HG03025 (cell line): ENCODE data around the gene MRPL55.
"Not testable (repeated sequence)": the region's sequence is repeated elsewhere in the genome, so short reads cannot be mapped to it uniquely, and the experiment has no call there.

ENCODE experiments used
- ATAC-seq: cut with Tn5 transposase; IDR thresholded peaks from one replicate; pipeline ENCODE4 v1.9.1; 2021; ENCODE audit warnings: mild to moderate bottlenecking, moderate library complexity; ENCODE audit not compliant: unreplicated experiment, low FRiP score

The MRPL55 gene

GRCh38 chr1:228125185-228125584, 16.1 kb upstream of the MRPL55 start:
- ATAC-seq, result no peak

- no peak for ATAC-seq
Observed at GRCh38 chr1:228123505-228123904, 14.4 kb upstream of the MRPL55 start.

GRCh38 chr1:228122921-228123441, 13.9 kb upstream of the MRPL55 start:
- ATAC-seq, result no peak

GRCh38 chr1:228120857-228121489, 11.9 kb upstream of the MRPL55 start:
- ATAC-seq, result no peak

GRCh38 chr1:228120351-228120750, 11.3 kb upstream of the MRPL55 start:
- no peak for ATAC-seq

GRCh38 chr1:228118040-228118439, 8.9 kb upstream of the MRPL55 start:
- ATAC-seq, result no peak

GRCh38 chr1:228117335-228117734, 8.2 kb upstream of the MRPL55 start:
- ATAC-seq, result no peak

- ATAC-seq, result no peak
Observed at GRCh38 chr1:228114827-228115226, 5.7 kb upstream of the MRPL55 start.

GRCh38 chr1:228112617-228113016, 3.5 kb upstream of the MRPL55 start:
- ATAC-seq, result no peak

GRCh38 chr1:228112167-228112566, 3.1 kb upstream of the MRPL55 start:
- no peak for ATAC-seq

- ATAC-seq, result not testable (repeated sequence)
Observed at GRCh38 chr1:228111315-228111714, 2.2 kb upstream of the MRPL55 start.

- ATAC-seq, result no peak
Observed at GRCh38 chr1:228110556-228110955, 1.5 kb upstream of the MRPL55 start.

GRCh38 chr1:228109962-228110488, 926 bp upstream of the MRPL55 start:
- peak; percentile 8 for ATAC-seq

GRCh38 chr1:228108742-228109072, 392 bp downstream of the MRPL55 start:
- ATAC-seq, result no peak

GRCh38 chr1:228108055-228108690, 926 bp downstream of the MRPL55 start:
- no peak for ATAC-seq

GRCh38 chr1:228107636-228108035, 1.5 kb downstream of the MRPL55 start:
- ATAC-seq, result no peak

- no peak for ATAC-seq
Observed at GRCh38 chr1:228106800-228107054, 2.4 kb downstream of the MRPL55 start.

GRCh38 chr1:228105996-228106799, 2.9 kb downstream of the MRPL55 start:
- ATAC-seq, result no peak

GRCh38 chr1:228105270-228105995, 3.7 kb downstream of the MRPL55 start:
- ATAC-seq, result no peak

GRCh38 chr1:228104526-228105269, 4.4 kb downstream of the MRPL55 start:
- no peak for ATAC-seq
